ENCODE results near the gene SHROOM2. TPM values are rescaled to one million over a fixed set of nuclear protein-coding genes. Genes with fewer than 3 reads are reported as not detected.

Gene SHROOM2
- total RNA-seq, 1 experiment from 2014 or later: 5.3 TPM

DNA sequence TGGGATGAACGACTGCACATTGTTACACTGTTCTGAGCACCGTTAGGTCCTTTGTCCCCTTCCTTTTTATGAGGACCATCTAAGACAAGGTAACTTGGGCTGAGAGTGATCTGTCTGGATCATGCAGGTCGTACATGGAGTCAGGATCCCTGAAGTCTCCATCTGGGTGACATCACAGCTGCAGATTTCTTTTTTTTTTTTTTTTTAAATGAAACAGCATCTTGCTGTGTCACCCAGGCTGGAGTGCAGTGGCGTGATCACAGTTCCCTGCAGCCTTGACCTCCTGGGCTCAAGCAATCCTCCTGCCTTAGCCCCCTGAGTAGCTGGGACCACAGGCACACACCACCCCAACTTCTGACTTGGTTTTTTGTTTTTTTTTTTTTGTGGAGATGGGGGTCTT lies 16.5 kb downstream of the SHROOM2 start (continued):
- TF ChIP-seq, protein P1, sequence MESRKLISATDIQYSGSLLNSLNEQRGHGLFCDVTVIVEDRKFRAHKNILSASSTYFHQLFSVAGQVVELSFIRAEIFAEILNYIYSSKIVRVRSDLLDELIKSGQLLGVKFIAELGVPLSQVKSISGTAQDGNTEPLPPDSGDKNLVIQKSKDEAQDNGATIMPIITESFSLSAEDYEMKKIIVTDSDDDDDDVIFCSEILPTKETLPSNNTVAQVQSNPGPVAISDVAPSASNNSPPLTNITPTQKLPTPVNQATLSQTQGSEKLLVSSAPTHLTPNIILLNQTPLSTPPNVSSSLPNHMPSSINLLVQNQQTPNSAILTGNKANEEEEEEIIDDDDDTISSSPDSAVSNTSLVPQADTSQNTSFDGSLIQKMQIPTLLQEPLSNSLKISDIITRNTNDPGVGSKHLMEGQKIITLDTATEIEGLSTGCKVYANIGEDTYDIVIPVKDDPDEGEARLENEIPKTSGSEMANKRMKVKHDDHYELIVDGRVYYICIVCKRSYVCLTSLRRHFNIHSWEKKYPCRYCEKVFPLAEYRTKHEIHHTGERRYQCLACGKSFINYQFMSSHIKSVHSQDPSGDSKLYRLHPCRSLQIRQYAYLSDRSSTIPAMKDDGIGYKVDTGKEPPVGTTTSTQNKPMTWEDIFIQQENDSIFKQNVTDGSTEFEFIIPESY (IDR thresholded peaks at IDR 0.05; ENCODE audit: extremely low read depth, insufficient replicate concordance, low read length): no peak
- TF ChIP-seq ZFX (IDR thresholded peaks at IDR 0.05): no peak
- TF ChIP-seq, protein P2, sequence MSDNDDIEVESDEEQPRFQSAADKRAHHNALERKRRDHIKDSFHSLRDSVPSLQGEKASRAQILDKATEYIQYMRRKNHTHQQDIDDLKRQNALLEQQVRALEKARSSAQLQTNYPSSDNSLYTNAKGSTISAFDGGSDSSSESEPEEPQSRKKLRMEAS (IDR thresholded peaks at IDR 0.05): no peak
- no peak for TF ChIP-seq EGR1 (IDR thresholded peaks at IDR 0.05; ENCODE audit: low read depth)
- TF ChIP-seq SP1 (IDR thresholded peaks at IDR 0.05; ENCODE audit: low read depth): no peak
- no peak for TF ChIP-seq SRF (IDR thresholded peaks at IDR 0.05; ENCODE audit: low read depth)
- TF ChIP-seq ZNF274 (IDR thresholded peaks at IDR 0.05; ENCODE audit: low read depth, low read length): no peak
- TF ChIP-seq TCF7L2 (IDR thresholded peaks at IDR 0.05; ENCODE audit: borderline replicate concordance, extremely low read depth, insufficient read depth, insufficient read length): no peak
- TF ChIP-seq FOSL1 (IDR thresholded peaks at IDR 0.05; ENCODE audit: low read depth): no peak
- TF ChIP-seq CBX3 (IDR thresholded peaks at IDR 0.05; ENCODE audit: low read depth): no peak

DNA sequence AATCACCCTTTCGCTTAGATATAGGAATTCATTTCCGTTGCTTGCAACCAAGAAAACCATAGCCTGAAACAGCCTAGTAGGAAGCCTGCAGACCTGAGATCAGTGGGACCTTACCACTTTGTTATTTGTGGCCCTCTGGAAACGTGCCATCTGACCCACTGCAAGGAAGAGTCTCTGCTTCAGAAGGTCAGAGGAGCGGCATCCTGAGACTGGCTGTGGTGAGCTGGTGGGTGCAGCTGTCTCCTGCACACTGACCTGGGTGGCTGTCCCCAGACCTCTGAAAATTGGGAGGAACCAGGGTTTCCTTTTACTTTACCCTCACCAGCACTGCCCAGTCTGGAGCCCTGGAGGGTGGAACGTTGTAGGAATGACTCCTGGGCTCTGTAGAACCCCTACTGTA lies 18.2 kb downstream of the SHROOM2 start:
- ChIA-PET CTCF (no interaction called here), RAD21 (ENCODE audit: low non-redundant PET in 1 of 2, low total read pairs in 2 of 2, uncharacterized antibody in 2 of 2, unreplicated experiment in 2 of 2) (no interaction called here), POLR2A (no interaction called here)
- TF ChIP-seq SRF (IDR thresholded peaks at IDR 0.05; ENCODE audit: low read depth) (no peak), POLR2AphosphoS5 (IDR thresholded peaks at IDR 0.05; ENCODE audit: low read depth, low read length) (no peak), TCF7L2 (IDR thresholded peaks at IDR 0.05; ENCODE audit: borderline replicate concordance, extremely low read depth, insufficient read depth, insufficient read length) (no peak), ZFX (IDR thresholded peaks at IDR 0.05) (no peak)
- TF ChIP-seq, protein P3, sequence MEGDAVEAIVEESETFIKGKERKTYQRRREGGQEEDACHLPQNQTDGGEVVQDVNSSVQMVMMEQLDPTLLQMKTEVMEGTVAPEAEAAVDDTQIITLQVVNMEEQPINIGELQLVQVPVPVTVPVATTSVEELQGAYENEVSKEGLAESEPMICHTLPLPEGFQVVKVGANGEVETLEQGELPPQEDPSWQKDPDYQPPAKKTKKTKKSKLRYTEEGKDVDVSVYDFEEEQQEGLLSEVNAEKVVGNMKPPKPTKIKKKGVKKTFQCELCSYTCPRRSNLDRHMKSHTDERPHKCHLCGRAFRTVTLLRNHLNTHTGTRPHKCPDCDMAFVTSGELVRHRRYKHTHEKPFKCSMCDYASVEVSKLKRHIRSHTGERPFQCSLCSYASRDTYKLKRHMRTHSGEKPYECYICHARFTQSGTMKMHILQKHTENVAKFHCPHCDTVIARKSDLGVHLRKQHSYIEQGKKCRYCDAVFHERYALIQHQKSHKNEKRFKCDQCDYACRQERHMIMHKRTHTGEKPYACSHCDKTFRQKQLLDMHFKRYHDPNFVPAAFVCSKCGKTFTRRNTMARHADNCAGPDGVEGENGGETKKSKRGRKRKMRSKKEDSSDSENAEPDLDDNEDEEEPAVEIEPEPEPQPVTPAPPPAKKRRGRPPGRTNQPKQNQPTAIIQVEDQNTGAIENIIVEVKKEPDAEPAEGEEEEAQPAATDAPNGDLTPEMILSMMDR (IDR thresholded peaks at IDR 0.05 in 2 of 3, conservative IDR thresholded peaks at IDR 0.05 in 1 of 3; ENCODE audit: borderline replicate concordance in 1 of 3, insufficient read depth in 1 of 3, low read depth in 2 of 3, low read length in 2 of 3): no peak
- DNase-seq (ENCODE audit: low read depth, low spot score) (no peak), ATAC-seq (no peak)
- no peak overlapping the region for H3K27ac ChIP-seq (ENCODE audit: low read depth, low read length)
- peaks cover 2 to 6% of the 10 kb centered on the region in 2 experiments; a peak in 1 of 4 replicates for H3K4me1 ChIP-seq (ENCODE audit: control insufficient read depth in 1 of 2, insufficient read depth in 2 of 2, low read length in 2 of 2)
- H3K79me2 ChIP-seq (ENCODE audit: insufficient read depth, low read length): no peaks in the 10 kb centered on the region
- H3K9ac ChIP-seq (ENCODE audit: low read length): no peak overlapping the region
- BruUV-seq (replicated peaks): no TSS peak
- intact Hi-C loops (cut with micrococcal nuclease): no loop called here
- no peaks in the 10 kb centered on the region for H3K36me3 ChIP-seq (ENCODE audit: control insufficient read depth in 1 of 2, insufficient read depth in 2 of 2, low read length in 2 of 2)
- no peaks in the 10 kb centered on the region for H4K20me1 ChIP-seq (ENCODE audit: insufficient read depth)
- no peak overlapping the region for H2AFZ ChIP-seq (ENCODE audit: low read depth, low read length, poor library complexity, severe bottlenecking)
- no peaks in the 10 kb centered on the region for H3K9me2 ChIP-seq (ENCODE audit: insufficient read depth)
- no peak overlapping the region for H3K4me2 ChIP-seq (ENCODE audit: low read length)
- H3K27me3 ChIP-seq (ENCODE audit: insufficient read depth, low read length): no peaks in the 10 kb centered on the region
- no peak overlapping the region for H3K4me3 ChIP-seq (replicated peaks in 1 of 2; ENCODE audit: low read depth in 1 of 2, low read length in 2 of 2)
- H3K9me3 ChIP-seq (ENCODE audit: control insufficient read depth in 1 of 2, insufficient read depth in 1 of 2, low read depth in 1 of 2, low read length in 2 of 2): no peaks in the 10 kb centered on the region

All from HCT116 (cell line).